Vagina (tissue), 2 donors: Measurements from ENCODE around the gene SDR39U1. TPM values are rescaled to one million over a fixed set of nuclear protein-coding genes. Genes with fewer than 3 reads are reported as not detected.
"Not testable (repeated sequence)": the region's sequence is repeated elsewhere in the genome, so short reads cannot be mapped to it uniquely, and the experiment has no call there.

Experiments used
- DNase-seq, 2 donors: peaks; one replicate each; pipeline ENCODE4 v3.0.0-alpha.2; 2017; ENCODE audit errors: extremely low spot score in 2 of 2
- H3K27ac ChIP-seq: fragments of 200-600 bp; sonication (generic); one replicate; pipeline ENCODE4 v1.5.1; 2019
- H3K27me3 ChIP-seq: fragments of 200-600 bp; sonication (generic); one replicate; pipeline ENCODE4 v1.5.1; 2019
- H3K36me3 ChIP-seq, 2 donors: fragments of 200-600 bp; sonication (generic); one replicate each; pipeline ENCODE4 v1.5.1; 2017 to 2019
- H3K4me1 ChIP-seq: fragments of 200-600 bp; sonication (generic); one replicate; pipeline ENCODE4 v1.5.1; 2019
- H3K4me3 ChIP-seq, 2 donors: fragments of 200-600 bp; sonication (generic); 1 replicate in 1 of 2; 2 replicates in 1 of 2; pipeline ENCODE4 v1.5.1; 2016 to 2019
- H3K9me3 ChIP-seq: fragments of 200-600 bp; sonication (generic); one replicate; pipeline ENCODE4 v1.5.1; 2019
- CTCF ChIP-seq, 3 experiments: fragments of 450-650 bp in 2 of 3; fragments of 200-600 bp in 1 of 3; sonication (generic) in 1 of 3; IDR thresholded peaks; one replicate each; pipeline ENCODE4 v1.5.1; 2017 to 2019; ENCODE audit warnings: antibody characterized with exemption in 3 of 3, mild to moderate bottlenecking in 2 of 3, moderate library complexity in 2 of 3
- POLR2A ChIP-seq, 2 donors: fragments of 450-650 bp; IDR thresholded peaks; one replicate each; pipeline ENCODE4 v1.6.1; 2017; ENCODE audit warnings: antibody characterized with exemption in 2 of 2, mild to moderate bottlenecking in 2 of 2, moderate library complexity in 2 of 2
- POLR2AphosphoS5 ChIP-seq, 2 donors: sonication (generic); formaldehyde crosslinking; IDR thresholded peaks; one replicate each; pipeline ENCODE4 v1.9.0; 2017; ENCODE audit warnings: antibody characterized with exemption in 2 of 2, mild to moderate bottlenecking in 2 of 2, low read depth in 1 of 2; ENCODE audit not compliant: insufficient read depth in 1 of 2
- intact Hi-C: fragments of 100-400 bp; cut with DNase I; formaldehyde crosslinking; loops from one replicate; pipeline ENCODE4 v1.15.1; 2023
- total RNA-seq: library from RNA; depleted of rRNA; stranded (reverse); fragments of >200 nt; gene quantifications from one replicate; pipeline ENCODE4 v1.2.3, GENCODE V29; 2016

Gene SDR39U1
- total RNA-seq, 1 donor from 2014 or later = 43.2 TPM

DNA sequence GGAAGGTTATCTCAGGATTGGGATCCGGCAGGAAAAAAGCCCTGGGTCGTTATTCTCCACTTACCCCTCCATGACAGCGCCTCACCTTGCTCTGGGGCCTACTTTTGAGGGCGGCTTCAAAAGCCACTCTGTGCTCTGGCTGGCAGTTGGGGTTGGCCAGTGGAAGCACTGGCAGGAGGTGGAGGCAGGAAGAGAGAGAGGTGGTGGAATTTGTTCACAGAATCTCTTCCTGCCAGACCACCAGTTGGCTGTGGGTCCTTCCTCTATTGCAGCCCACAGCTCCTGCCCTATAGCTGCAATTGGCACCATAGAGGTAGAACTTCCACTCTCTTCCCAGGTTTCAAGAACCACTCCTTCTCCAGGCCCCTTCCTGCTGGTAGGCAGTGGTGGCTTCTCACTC is 32.7 kb upstream of the SDR39U1 start:
- Histone ChIP-seq H3K27ac (no peak overlapping the region), H3K4me1 (no peaks in the 10 kb centered on the region), H3K27me3 (no peaks in the 10 kb centered on the region), H3K9me3 (no peaks in the 10 kb centered on the region), H3K4me3 (no peak overlapping the region), H3K36me3 (no peaks in the 10 kb centered on the region)
- DNase-seq = no peak
- TF ChIP-seq POLR2A (IDR thresholded peaks at IDR 0.05) = no peak
- no peak for TF ChIP-seq CTCF (IDR thresholded peaks at IDR 0.05)
- TF ChIP-seq POLR2AphosphoS5 (IDR thresholded peaks at IDR 0.05; ENCODE audit: insufficient read depth in 1 of 2, low read depth in 1 of 2) = no peak
- intact Hi-C loops = no loop called here

DNA sequence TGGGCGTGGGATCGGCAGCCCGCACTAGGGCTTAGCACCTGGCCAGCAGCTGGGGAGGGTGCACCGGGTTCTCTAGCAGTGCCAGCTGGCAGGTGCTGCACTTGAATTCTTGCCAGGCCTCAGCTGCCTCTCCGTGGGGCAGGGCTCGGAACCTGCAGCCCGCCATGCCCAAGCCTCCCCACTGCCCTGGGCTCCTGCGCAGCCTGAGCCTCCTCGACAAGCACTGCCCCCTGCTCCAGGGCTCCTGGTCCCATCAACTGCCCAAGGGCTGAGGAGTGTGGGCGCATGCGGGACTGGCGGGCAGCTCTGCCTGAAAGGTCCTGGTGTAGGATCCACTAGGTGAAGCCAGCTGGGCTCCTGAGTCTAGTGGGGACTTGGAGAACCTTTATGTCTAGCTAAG is 30.6 kb upstream of the SDR39U1 start:
- intact Hi-C loops = no loop called here
- no peak for TF ChIP-seq POLR2A (IDR thresholded peaks at IDR 0.05)
- TF ChIP-seq CTCF (IDR thresholded peaks at IDR 0.05) = no peak
- TF ChIP-seq POLR2AphosphoS5 (IDR thresholded peaks at IDR 0.05; ENCODE audit: insufficient read depth in 1 of 2, low read depth in 1 of 2) = no peak

GRCh38 chr14:24470450-24470849 is 27.9 kb upstream of the SDR39U1 start:
- intact Hi-C loops, H3K4me1 ChIP-seq, H3K27ac ChIP-seq, H3K4me3 ChIP-seq, H3K9me3 ChIP-seq, DNase-seq, H3K36me3 ChIP-seq, H3K27me3 ChIP-seq: not testable (repeated sequence)

More for the DNA sequence above, 30.6 kb upstream of the SDR39U1 start:
- H3K9me3 ChIP-seq = no peaks in the 10 kb centered on the region
- H3K4me3 ChIP-seq = no peak overlapping the region
- H3K27me3 ChIP-seq = no peaks in the 10 kb centered on the region
- no peak overlapping the region for H3K27ac ChIP-seq
- no peaks in the 10 kb centered on the region for H3K36me3 ChIP-seq
- DNase-seq = no peak
- no peaks in the 10 kb centered on the region for H3K4me1 ChIP-seq

GRCh38 chr14:24465805-24466204 is 23.2 kb upstream of the SDR39U1 start:
- Histone ChIP-seq H3K4me1 (no peaks in the 10 kb centered on the region), H3K27ac (no peak overlapping the region), H3K9me3 (no peaks in the 10 kb centered on the region), H3K4me3 (no peak overlapping the region), H3K36me3 (no peaks in the 10 kb centered on the region), H3K27me3 (no peaks in the 10 kb centered on the region)
- no peak for DNase-seq
- intact Hi-C loops = no loop called here
- TF ChIP-seq CTCF (IDR thresholded peaks at IDR 0.05) (no peak), POLR2A (IDR thresholded peaks at IDR 0.05) (no peak), POLR2AphosphoS5 (IDR thresholded peaks at IDR 0.05; ENCODE audit: insufficient read depth in 1 of 2, low read depth in 1 of 2) (no peak)

GRCh38 chr14:24465368-24465767 is 22.8 kb upstream of the SDR39U1 start:
- Histone ChIP-seq H3K27ac (no peak overlapping the region), H3K36me3 (no peaks in the 10 kb centered on the region), H3K4me3 (no peak overlapping the region), H3K4me1 (no peaks in the 10 kb centered on the region), H3K27me3 (no peaks in the 10 kb centered on the region), H3K9me3 (no peaks in the 10 kb centered on the region)
- intact Hi-C loops = no loop called here
- no peak for DNase-seq
- TF ChIP-seq POLR2A (IDR thresholded peaks at IDR 0.05) (no peak), CTCF (IDR thresholded peaks at IDR 0.05) (no peak), POLR2AphosphoS5 (IDR thresholded peaks at IDR 0.05; ENCODE audit: insufficient read depth in 1 of 2, low read depth in 1 of 2) (no peak)
